CD4-positive, alpha-beta T cell (primary cell): ENCODE results near the gene CHST3. TPM values are rescaled to one million over a fixed set of nuclear protein-coding genes. Genes with fewer than 3 reads are reported as not detected.

Source experiments
- ATAC-seq: fragments of 200-7000 bp; cut with Tn5 transposase; one replicate; pipeline ENCODE4 v1.10.0; 2022; ENCODE audit warnings: mild to moderate bottlenecking; ENCODE audit not compliant: poor library complexity
- CTCF ChIA-PET: fragments of 350-600 bp; sonication (Branson Sonifier 250); formaldehyde crosslinking; loops from one replicate; lab custom pipeline; 2021; ENCODE audit warnings: antibody characterized with exemption, inconsistent platforms; lab: Charles Lee
- POLR2A ChIA-PET: fragments of 350-600 bp; sonication (Branson Sonifier 250); formaldehyde crosslinking; loops from one replicate; lab custom pipeline; 2021; ENCODE audit warnings: antibody characterized with exemption, inconsistent platforms; lab: Charles Lee
- DNase-seq, 14 experiments: peaks; one replicate each; pipeline ENCODE4 v3.0.0-alpha.2; 2013 to 2020; ENCODE audit warnings: mixed read lengths in 2 of 14
- H3K27ac ChIP-seq, 2 donors: one replicate each; pipeline versions ENCODE4 v1.5.1 to v1.7.0; 2013; ENCODE audit warnings: low read length in 2 of 2, low read depth in 1 of 2, mild to moderate bottlenecking in 1 of 2
- H3K27me3 ChIP-seq, 2 experiments: 1 replicate in 1 of 2; 2 replicates in 1 of 2; pipeline versions ENCODE4 v1.6.1 to v1.7.0; 2013; ENCODE audit warnings: low read length in 2 of 2, control low read depth in 1 of 2, mild to moderate bottlenecking in 1 of 2, moderate library complexity in 1 of 2; ENCODE audit not compliant: insufficient read depth in 2 of 2, control insufficient read depth in 1 of 2
- H3K36me3 ChIP-seq: one replicate; pipeline ENCODE4 v1.6.1; 2013; ENCODE audit warnings: low read length, control low read depth; ENCODE audit not compliant: insufficient read depth
- H3K4me1 ChIP-seq: one replicate; pipeline ENCODE4 v1.6.1; 2013; ENCODE audit warnings: low read length, control low read depth; ENCODE audit not compliant: insufficient read depth
- H3K4me3 ChIP-seq: one replicate; pipeline ENCODE4 v1.5.1; 2013; ENCODE audit warnings: mild to moderate bottlenecking, low read length, moderate library complexity
- H3K9me3 ChIP-seq, 2 experiments: 1 replicate in 1 of 2; 2 replicates in 1 of 2; pipeline versions ENCODE4 v1.6.1 to v1.7.0; 2013; ENCODE audit warnings: low read length in 2 of 2, mild to moderate bottlenecking in 2 of 2, control low read depth in 1 of 2, moderate library complexity in 1 of 2; ENCODE audit not compliant: control insufficient read depth in 1 of 2, insufficient read depth in 1 of 2
- H3K27ac Mint-ChIP-seq: one replicate; pipeline ENCODE4 v1.8.0; 2020; ENCODE audit warnings: mixed read lengths
- H3K27me3 Mint-ChIP-seq: one replicate; pipeline ENCODE4 v1.8.0; 2021; ENCODE audit warnings: mixed read lengths
- H3K36me3 Mint-ChIP-seq: one replicate; pipeline ENCODE4 v1.8.0; 2021; ENCODE audit warnings: low read depth, mixed read lengths
- H3K4me1 Mint-ChIP-seq: one replicate; pipeline ENCODE4 v1.8.0; 2021; ENCODE audit warnings: low read depth, mixed read lengths
- H3K4me3 Mint-ChIP-seq: one replicate; pipeline ENCODE4 v1.8.0; 2020; ENCODE audit warnings: mild to moderate bottlenecking, mixed read lengths
- H3K9me3 Mint-ChIP-seq: one replicate; pipeline ENCODE4 v1.8.0; 2020; ENCODE audit warnings: mixed read lengths
- intact Hi-C, 2 experiments: fragments of 100-400 bp; cut with DNase I in 1 of 2; cut with micrococcal nuclease in 1 of 2; formaldehyde crosslinking; loops; one replicate each; pipeline versions ENCODE4 v1.15.1 to v1.9.0; 2023 to 2025; cut with DNase I, micrococcal nuclease
- total RNA-seq, 174 experiments: library from RNA in 2 of 174; stranded (reverse) in 2 of 174; gene quantifications; one replicate each; pipeline ENCODE4 v1.2.3 and lab custom pipeline; 2021 to 2026
- TF ChIP-seq, protein P1 (sequence below): fragments of 200-600 bp; IDR thresholded peaks from one replicate; pipeline ENCODE4 v1.8.0; 2022; ENCODE audit warnings: antibody characterized with exemption, mild to moderate bottlenecking

Gene CHST3
- total RNA-seq, 2 experiments from 2014 or later, result not detected

- ChIA-PET CTCF (interaction anchor here (1.1 to 2.2 kb wide), 7 partner anchors 9 to 288 kb away, joined by 4 to 24 read pairs (median 10); no protein-coding TSS in a partner anchor), POLR2A (interaction anchor here (1.0 to 1.9 kb wide), 4 partner anchors 9 to 153 kb away, joined by 4 to 18 read pairs (median 8); no protein-coding TSS in a partner anchor)
- TF ChIP-seq, protein P1, sequence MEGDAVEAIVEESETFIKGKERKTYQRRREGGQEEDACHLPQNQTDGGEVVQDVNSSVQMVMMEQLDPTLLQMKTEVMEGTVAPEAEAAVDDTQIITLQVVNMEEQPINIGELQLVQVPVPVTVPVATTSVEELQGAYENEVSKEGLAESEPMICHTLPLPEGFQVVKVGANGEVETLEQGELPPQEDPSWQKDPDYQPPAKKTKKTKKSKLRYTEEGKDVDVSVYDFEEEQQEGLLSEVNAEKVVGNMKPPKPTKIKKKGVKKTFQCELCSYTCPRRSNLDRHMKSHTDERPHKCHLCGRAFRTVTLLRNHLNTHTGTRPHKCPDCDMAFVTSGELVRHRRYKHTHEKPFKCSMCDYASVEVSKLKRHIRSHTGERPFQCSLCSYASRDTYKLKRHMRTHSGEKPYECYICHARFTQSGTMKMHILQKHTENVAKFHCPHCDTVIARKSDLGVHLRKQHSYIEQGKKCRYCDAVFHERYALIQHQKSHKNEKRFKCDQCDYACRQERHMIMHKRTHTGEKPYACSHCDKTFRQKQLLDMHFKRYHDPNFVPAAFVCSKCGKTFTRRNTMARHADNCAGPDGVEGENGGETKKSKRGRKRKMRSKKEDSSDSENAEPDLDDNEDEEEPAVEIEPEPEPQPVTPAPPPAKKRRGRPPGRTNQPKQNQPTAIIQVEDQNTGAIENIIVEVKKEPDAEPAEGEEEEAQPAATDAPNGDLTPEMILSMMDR, result no peak
- Mint-ChIP-seq H3K4me1 (peaks cover 9% of the 10 kb centered on the region), H3K4me3 (no peak overlapping the region), H3K27me3 (no peaks in the 10 kb centered on the region), H3K9me3 (no peaks in the 10 kb centered on the region), H3K27ac (no peak overlapping the region), H3K36me3 (no peaks in the 10 kb centered on the region)
- DNase-seq, result no peak
- ATAC-seq, result no peak
- no peaks in the 10 kb centered on the region for H3K27me3 ChIP-seq
- no peaks in the 10 kb centered on the region for H3K4me1 ChIP-seq
- intact Hi-C loops, result loop anchor here (2.0 to 10.0 kb wide), 6 partner anchors 132 to 735 kb away; partner anchors contain the start of gene SLC29A3 (in 1 of the 2)
- peaks cover 0 to 3% of the 10 kb centered on the region in 2 experiments for H3K9me3 ChIP-seq
- H3K36me3 ChIP-seq, result no peaks in the 10 kb centered on the region
- H3K4me3 ChIP-seq, result no peak overlapping the region
- H3K27ac ChIP-seq, result no peak overlapping the region
Observed at GRCh38 chr10:72049472-72049871, 85.3 kb downstream of the CHST3 start.

GRCh38 chr10:72049969-72050781 is 86.0 kb downstream of the CHST3 start:
- ATAC-seq, result no peak
- ChIA-PET POLR2A (no interaction called here), CTCF (no interaction called here)
- H3K9me3 ChIP-seq, result peaks cover 0 to 3% of the 10 kb centered on the region in 2 experiments
- H3K27ac ChIP-seq, result no peak overlapping the region
- no peaks in the 10 kb centered on the region for H3K36me3 Mint-ChIP-seq
- no peaks in the 10 kb centered on the region for H3K27me3 ChIP-seq
- no peaks in the 10 kb centered on the region for H3K27me3 Mint-ChIP-seq
- no peak for DNase-seq
- H3K9me3 Mint-ChIP-seq, result no peaks in the 10 kb centered on the region
- peaks cover 9% of the 10 kb centered on the region for H3K4me1 Mint-ChIP-seq
- H3K4me1 ChIP-seq, result no peaks in the 10 kb centered on the region
- TF ChIP-seq, protein P1, result no peak
- no peak overlapping the region for H3K4me3 ChIP-seq
- intact Hi-C loops, result loop anchor here (2.0 to 10.0 kb wide), 7 partner anchors 133 to 735 kb away; partner anchors contain the start of gene SLC29A3 (in 1 of the 2)
- no peak overlapping the region for H3K4me3 Mint-ChIP-seq
- H3K27ac Mint-ChIP-seq, result no peak overlapping the region
- no peaks in the 10 kb centered on the region for H3K36me3 ChIP-seq

DNA sequence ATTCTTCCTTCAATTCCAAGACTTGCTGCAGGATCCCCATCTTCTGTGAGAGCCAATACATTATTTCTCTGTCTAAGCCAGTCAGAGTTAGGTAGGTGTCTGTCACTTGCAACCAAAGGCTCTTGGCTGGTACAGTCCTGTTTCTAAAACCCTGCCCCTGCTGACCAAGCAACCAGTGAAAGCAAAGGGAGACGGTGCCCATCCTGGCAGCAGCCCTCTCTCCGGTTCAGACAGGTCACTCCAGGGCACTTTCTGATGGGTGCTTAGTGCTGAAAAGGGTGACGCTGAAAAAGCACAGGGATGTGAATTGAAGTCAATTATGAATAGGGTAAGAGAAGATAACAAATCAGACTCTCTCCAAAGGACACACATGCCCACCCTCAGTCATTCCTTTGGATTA is 86.7 kb downstream of the CHST3 start:
- Mint-ChIP-seq H3K4me3 (no peak overlapping the region), H3K9me3 (no peaks in the 10 kb centered on the region), H3K4me1 (peaks cover 9% of the 10 kb centered on the region), H3K27ac (no peak overlapping the region), H3K36me3 (no peaks in the 10 kb centered on the region), H3K27me3 (no peaks in the 10 kb centered on the region)
- Histone ChIP-seq H3K9me3 (peaks cover 0 to 3% of the 10 kb centered on the region in 2 experiments), H3K27ac (no peak overlapping the region), H3K36me3 (no peaks in the 10 kb centered on the region), H3K27me3 (no peaks in the 10 kb centered on the region), H3K4me3 (no peak overlapping the region), H3K4me1 (no peaks in the 10 kb centered on the region)
- POLR2A ChIA-PET, result interaction anchor here (1.8 kb wide), 1 partner anchor 12 kb away, joined by 4 read pairs; no protein-coding TSS in a partner anchor
- intact Hi-C loops, result loop anchor here in 1 of 2 experiments (2.0 kb wide), 1 partner anchor 174 kb away; no protein-coding TSS in a partner anchor
- TF ChIP-seq, protein P1, result no peak
- DNase-seq (no peak), ATAC-seq (no peak)
- CTCF ChIA-PET, result no interaction called here
